Tibial nerve (tissue), 4 donors: Measurements from ENCODE around the gene CRTC1.

Experiments used
- CTCF ChIP-seq, 5 experiments: fragments of 200-600 bp in 3 of 5; fragments of 450-650 bp in 2 of 5; sonication (generic) in 3 of 5; IDR thresholded peaks; one replicate each; pipeline ENCODE4 v1.5.1; 2016 to 2019; ENCODE audit warnings: antibody characterized with exemption in 5 of 5, mild to moderate bottlenecking in 3 of 5, moderate library complexity in 2 of 5
- EP300 ChIP-seq, 2 donors: sonication (generic); formaldehyde crosslinking; IDR thresholded peaks; one replicate each; pipeline ENCODE4 v1.6.1; 2017; ENCODE audit warnings: antibody characterized with exemption in 2 of 2, mild to moderate bottlenecking in 1 of 2

- TF ChIP-seq CTCF (IDR thresholded peaks at IDR 0.05) = no peak
- no peak for TF ChIP-seq EP300 (IDR thresholded peaks at IDR 0.05)
These were observed 17.2 kb upstream of the CRTC1 start for GRCh38 chr19:18666317-18666716.
